ENCODE measurements around the gene BCAS4.

- TF ChIP-seq, protein P1, sequence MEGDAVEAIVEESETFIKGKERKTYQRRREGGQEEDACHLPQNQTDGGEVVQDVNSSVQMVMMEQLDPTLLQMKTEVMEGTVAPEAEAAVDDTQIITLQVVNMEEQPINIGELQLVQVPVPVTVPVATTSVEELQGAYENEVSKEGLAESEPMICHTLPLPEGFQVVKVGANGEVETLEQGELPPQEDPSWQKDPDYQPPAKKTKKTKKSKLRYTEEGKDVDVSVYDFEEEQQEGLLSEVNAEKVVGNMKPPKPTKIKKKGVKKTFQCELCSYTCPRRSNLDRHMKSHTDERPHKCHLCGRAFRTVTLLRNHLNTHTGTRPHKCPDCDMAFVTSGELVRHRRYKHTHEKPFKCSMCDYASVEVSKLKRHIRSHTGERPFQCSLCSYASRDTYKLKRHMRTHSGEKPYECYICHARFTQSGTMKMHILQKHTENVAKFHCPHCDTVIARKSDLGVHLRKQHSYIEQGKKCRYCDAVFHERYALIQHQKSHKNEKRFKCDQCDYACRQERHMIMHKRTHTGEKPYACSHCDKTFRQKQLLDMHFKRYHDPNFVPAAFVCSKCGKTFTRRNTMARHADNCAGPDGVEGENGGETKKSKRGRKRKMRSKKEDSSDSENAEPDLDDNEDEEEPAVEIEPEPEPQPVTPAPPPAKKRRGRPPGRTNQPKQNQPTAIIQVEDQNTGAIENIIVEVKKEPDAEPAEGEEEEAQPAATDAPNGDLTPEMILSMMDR (IDR thresholded peaks at IDR 0.05; ENCODE audit: low read depth, low read length, poor library complexity, severe bottlenecking): no peak
- no peak for TF ChIP-seq EZH2phosphoT487 (IDR thresholded peaks at IDR 0.05; ENCODE audit: borderline replicate concordance, low read length)
Observed at GRCh38 chr20:50810842-50811241, 16.0 kb downstream of the BCAS4 start.

Data from DOHH2 (cell line).